ENCODE data around the gene BACH2. TPM values are rescaled to one million over a fixed set of nuclear protein-coding genes. Genes with fewer than 3 reads are reported as not detected.

Gene BACH2
- total RNA-seq, 1 experiment from 2014 or later = 0.77 TPM

DNA sequence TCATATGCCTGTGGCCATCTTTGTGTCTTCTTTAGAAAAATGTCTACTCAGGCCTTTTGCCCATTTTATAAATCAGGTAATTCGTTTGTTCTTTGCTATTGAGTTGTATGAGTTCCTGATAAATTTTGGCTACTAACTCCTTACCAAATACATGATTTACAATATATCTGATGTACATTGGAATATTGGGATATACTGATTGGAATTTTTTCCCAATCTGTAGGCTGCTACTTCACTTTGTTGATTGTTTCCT lies 39.2 kb downstream of the BACH2 start:
- in situ Hi-C loops (cut with HindIII; ENCODE audit: low pct_unique_long_range_greater_than_20kb, low sequenced_read_pairs) = no loop called here
- DNase-seq (ENCODE audit: low read depth, low spot score) = no peak

DNA sequence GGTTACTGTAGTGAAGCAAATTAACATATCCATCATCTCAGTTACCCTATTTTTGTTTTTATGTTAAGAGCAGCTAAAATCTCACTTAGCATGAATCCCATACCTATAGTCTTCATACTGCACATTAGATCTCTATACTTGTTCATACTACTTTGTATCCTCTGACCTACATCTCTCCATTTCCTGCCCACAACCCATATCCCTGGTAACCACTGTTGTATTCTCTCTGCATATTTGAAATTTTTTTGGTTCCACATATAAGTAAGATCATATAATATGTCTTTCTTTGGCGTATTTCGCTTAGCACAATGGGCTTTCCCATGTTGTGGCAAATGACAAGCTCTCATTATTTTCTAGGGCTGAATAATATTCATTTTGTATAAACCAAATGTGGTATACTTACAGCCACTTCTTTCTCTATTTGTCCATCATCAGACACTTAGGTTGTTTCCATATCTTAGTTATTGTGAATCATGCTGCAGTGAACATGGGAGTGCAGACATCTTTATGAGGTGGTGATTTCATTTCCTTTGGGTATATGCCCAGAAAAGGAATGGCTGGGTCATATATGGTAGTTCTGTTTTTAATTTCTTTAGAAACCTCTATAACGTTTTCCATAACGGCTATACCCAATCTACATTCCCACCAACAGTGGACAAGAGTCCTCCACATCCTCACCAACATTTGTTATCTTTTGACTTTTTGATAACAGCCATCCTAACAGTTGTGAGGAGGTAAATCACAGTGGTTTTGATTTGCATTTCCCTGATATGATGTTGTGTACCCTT lies 39.8 kb downstream of the BACH2 start:
- no peak for DNase-seq (ENCODE audit: low read depth, low spot score)
- in situ Hi-C loops (cut with HindIII; ENCODE audit: low pct_unique_long_range_greater_than_20kb, low sequenced_read_pairs) = no loop called here

DNA sequence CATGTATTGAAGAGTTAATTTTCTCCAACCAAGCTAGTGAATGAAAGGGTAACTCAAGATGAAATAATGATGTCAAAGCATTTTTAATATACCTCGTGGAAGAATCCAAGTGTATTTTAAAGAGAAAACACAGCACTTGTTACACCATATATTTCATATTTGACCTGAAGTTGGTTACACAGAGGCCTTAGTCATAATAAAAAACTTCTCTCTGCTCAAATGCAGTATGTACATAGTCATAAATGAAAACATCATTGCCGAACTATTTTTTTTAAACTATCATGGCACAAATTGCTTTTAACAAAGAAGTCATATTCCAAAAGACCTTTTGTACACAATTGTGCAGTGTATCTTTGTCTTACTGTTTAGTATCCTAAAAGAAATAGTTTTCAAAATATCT lies 43.0 kb downstream of the BACH2 start:
- in situ Hi-C loops (cut with HindIII; ENCODE audit: low pct_unique_long_range_greater_than_20kb, low sequenced_read_pairs) = no loop called here

DNA sequence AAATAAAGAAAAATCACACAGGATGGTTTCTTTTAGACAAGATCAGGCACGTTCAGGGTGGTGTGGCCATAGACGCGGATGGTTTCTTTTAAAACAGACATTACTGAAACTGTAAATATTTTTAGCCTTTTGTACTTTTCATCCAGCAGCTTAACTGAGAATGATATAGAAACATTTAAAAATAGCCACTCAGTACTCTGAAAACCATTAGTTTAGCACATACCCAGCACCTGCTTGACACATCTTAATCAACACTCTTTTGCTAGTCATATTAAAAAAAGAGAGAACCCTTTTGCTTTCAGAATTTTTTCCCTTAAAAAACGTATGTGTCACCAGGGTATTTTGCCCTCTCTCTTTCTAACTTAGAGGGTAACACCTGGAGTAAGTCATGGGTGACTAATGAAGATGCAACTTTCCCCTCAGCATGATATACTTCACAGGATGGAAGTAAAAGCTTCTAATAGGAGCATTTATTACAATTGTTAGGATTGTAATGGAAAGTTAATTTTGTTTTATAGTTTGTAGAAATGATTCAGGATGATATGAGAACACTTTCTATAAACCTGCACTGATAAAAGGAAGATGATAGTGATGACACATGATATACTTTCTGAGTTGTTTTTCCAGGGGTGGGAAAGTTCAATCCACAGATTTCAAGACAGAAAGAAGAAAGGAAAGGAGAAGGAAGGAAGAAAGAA lies 45.2 kb downstream of the BACH2 start:
- in situ Hi-C loops (cut with HindIII; ENCODE audit: low pct_unique_long_range_greater_than_20kb, low sequenced_read_pairs) = no loop called here
- DNase-seq (ENCODE audit: low read depth, low spot score) = no peak

More for the DNA sequence above, 43.0 kb downstream of the BACH2 start:
- no peak for DNase-seq (ENCODE audit: low read depth, low spot score)

DNA sequence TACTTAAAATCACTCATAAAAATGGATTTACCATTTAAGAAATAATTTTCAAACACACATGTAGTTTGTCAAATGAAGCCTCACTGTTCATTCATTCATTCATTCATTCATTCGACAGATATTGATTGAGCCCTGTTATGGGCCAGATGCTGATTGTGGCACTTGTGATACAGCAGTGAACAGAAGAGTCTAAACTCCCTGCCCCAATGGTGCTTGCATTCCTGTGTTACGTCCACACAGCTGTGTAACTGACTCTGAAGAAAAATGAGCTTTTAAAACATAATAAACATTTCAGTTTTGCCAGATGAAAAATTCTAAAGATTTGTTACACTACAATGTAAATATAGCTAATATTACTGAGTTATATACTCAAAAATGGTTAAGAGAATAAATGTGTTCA lies 46.2 kb downstream of the BACH2 start:
- no peak for DNase-seq (ENCODE audit: low read depth, low spot score)
- in situ Hi-C loops (cut with HindIII; ENCODE audit: low pct_unique_long_range_greater_than_20kb, low sequenced_read_pairs) = no loop called here

DNA sequence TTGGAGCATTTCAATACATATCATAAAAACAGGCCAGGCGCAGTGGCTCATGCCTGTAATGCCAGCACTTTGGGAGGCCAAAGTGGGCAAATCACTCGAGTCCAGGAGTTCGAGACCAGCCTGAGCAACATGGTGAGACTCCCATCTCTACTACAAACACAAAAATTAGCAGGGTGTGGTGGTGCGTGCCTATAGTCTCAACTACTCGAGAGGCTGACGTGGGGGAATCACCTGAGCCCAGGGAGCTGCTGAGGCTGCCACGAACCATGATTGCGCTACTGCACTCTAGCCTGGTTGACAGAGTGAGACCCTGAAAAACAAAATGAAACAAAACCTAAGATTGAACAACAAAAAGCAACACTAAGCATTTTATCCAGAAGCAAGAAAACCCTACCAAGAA lies 47.2 kb downstream of the BACH2 start:
- in situ Hi-C loops (cut with HindIII; ENCODE audit: low pct_unique_long_range_greater_than_20kb, low sequenced_read_pairs) = no loop called here

DNA sequence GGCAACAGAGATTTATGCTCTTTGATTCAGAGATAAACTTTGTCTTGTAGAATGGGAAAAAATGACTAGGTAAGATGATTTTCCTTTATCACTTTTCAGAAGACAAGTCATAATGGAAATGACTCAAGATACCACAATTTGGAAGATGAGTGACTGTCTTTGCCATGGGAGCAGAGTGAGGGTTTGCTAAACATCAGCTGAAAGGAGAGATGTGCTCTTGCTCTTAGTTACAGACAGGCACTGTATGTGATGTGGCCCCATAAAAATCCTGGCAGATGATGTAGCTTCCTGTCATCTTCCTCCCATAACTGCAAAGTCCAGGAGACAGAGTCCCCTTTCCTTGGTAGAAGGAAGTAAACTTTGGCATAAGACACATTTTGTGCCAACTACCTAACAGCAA lies 47.6 kb downstream of the BACH2 start:
- peak; percentile 6 for DNase-seq (ENCODE audit: low read depth, low spot score)
- in situ Hi-C loops (cut with HindIII; ENCODE audit: low pct_unique_long_range_greater_than_20kb, low sequenced_read_pairs) = no loop called here

More for the DNA sequence above, 47.2 kb downstream of the BACH2 start:
- DNase-seq (ENCODE audit: low read depth, low spot score) = no peak

DNA sequence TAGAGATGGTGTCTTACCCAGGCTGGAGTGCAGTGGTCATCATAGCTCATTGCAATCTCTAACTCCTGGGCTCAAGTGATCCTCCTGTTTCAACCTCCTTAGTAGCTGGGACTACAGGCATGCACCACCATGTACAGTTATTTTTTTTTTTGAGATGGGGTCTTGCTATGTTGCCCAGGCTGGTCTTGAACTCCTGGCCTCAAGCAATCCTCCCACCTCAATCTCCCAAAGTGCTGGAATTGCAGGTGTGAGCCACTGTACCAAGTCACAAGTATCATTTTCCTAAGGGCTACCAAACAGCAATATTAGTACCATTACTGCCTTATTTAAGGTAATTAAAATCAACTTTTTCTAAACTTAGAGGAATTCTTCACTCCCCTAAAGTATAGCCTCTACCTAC lies 49.4 kb downstream of the BACH2 start:
- in situ Hi-C loops (cut with HindIII; ENCODE audit: low pct_unique_long_range_greater_than_20kb, low sequenced_read_pairs) = no loop called here
- no peak for DNase-seq (ENCODE audit: low read depth, low spot score)

DNA sequence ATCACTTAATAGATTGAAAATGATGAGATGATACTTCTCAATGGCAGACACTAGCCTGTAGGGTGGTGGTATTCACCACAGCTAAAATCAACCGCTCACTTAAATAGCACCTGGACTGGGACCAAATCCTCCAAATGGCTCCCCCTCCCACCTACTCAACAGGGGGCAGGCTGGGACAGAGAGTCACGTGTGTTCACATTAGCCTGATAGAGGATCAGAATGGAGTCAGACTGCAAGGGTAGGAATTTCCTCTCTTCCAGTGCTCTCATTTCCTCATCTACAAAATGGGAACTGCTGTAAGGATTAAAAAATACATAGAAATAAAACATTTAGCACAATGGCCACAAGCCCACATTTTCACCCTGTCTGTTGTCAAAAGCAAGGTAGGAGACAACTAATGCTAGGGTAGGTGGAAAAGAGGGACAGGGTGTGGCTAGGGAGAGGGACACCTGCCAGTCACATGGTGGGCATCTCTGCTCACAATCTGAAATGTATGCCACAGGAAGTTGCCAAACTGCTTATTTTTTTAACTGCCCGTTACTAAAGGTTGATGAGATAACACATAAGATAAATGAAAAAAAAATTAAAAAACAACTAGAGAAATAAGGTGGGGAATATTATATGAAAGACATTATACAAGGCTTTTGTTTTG lies 55.3 kb downstream of the BACH2 start:
- DNase-seq (ENCODE audit: low read depth, low spot score) = no peak
- in situ Hi-C loops (cut with HindIII; ENCODE audit: low pct_unique_long_range_greater_than_20kb, low sequenced_read_pairs) = no loop called here

DNA sequence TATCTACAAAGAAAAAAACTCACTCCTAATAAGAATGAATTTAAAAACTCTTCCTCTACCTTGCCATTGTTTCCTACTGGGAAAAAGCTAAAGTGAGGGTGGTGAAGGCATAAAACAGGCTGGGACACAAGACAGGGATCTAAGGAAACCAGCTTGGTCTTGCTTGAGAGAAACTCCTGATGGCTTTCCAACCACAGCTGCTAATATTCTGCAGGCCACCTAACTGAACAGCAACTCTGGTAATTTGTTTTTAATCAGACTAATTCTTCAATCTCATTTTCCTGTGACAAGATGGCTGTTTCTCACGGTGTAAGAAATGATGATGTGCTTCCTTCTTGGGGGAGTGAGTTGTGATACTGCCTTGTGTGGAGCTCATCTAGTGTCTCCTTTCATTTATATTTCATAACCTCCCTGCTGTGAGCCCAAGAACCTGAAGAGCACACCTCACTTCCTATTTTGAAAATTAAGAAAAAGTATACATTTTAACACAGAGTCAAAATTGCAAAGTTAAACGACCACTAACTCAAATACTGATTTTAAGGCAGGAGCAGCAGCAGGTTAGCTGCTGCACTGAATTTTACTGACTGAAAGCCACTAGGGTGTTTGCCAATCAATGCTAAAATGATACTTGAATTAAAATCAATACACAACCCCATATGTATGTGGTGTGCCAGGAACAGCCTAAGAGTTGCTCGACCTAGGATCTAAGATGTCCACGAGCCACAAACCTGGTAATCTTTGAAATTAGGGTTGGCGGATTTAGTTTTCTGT lies 58.0 kb downstream of the BACH2 start:
- DNase-seq (ENCODE audit: low read depth, low spot score) = no peak
- in situ Hi-C loops (cut with HindIII; ENCODE audit: low pct_unique_long_range_greater_than_20kb, low sequenced_read_pairs) = no loop called here

DNA sequence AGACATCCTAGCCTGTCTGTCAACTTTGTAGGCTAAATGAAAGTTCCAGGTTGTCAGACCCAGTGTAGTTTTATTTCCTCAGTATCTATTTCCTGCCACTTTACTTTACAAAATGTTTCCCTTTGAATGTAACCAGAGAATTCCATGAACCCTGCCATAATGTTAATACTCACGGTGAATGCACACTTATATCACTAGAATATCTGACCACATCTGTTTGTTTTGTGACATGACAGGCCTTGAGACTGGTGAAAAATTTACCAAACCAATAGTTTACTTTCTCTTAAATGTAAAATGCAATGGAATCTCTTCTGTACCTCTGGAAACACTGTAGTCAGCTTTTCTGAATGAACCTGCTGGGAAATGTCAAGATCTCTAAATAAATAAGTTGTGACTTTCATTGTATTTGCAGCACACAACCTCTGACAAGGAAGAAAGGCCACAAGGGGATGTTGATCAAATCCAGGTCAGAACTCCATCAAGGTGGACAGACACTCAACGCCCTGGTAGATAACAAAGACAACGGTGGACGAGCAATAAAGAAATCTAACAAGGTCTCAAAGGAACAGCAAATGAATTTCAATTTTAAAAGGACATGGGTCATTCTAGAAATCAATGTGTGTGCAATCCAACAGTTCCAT lies 59.2 kb downstream of the BACH2 start:
- no peak for DNase-seq (ENCODE audit: low read depth, low spot score)
- in situ Hi-C loops (cut with HindIII; ENCODE audit: low pct_unique_long_range_greater_than_20kb, low sequenced_read_pairs) = no loop called here

DNA sequence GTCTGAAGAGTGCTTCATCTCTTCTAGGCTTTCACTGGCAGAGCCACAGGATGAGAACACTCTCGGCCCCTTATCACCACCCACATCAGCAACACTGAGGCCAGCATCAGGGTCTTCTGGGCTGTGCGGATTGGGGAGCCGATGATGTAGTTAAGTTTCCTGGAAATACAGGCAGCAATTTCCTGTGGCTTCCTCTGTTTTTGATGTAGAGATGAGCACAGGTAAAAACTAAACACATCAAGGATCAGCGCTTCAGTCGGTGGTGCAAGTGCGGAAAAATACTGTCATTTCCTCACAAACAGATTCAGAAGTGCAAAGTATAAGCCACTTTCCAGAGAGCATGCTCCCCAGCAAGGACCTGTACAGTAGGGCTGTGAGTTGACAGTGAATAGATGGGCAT lies 62.6 kb downstream of the BACH2 start:
- in situ Hi-C loops (cut with HindIII; ENCODE audit: low pct_unique_long_range_greater_than_20kb, low sequenced_read_pairs) = no loop called here
- DNase-seq (ENCODE audit: low read depth, low spot score) = no peak

DNA sequence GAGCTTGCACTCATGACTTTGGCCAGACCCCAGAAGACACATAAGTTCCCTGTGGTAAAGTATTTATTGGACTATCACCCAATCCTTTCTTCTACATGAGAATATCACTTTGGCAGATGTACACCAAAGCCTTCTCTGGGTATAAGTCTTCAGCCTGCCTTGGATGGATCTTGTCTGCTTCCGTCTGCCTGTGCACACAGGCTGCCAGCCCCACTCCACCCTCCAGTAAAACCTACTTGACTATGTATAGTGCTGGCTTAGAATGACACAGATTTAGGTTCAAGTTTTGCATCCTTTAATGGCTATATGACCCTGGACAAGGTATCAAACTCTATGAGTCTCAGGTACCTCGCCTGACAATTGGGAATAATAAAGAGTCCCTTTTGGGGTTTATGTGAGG lies 63.4 kb downstream of the BACH2 start:
- in situ Hi-C loops (cut with HindIII; ENCODE audit: low pct_unique_long_range_greater_than_20kb, low sequenced_read_pairs) = no loop called here

DNA sequence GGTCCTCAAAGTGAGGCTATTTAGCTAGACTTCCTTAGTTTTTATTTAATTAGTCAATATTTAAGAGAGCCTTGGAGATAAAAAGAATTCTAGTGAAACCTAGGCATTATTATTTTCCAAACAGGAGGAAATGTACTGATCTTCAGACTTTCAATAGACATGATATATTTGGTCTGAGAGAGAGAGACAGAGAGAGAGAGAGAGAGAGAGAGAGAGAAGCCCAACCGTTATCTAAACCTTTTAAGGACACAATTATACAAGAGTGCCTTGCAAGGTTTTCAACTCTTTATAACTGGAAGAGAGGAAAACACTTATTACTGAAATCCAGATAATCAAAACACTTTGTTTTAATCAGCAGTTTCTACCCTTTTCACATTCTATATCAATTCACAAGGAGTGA lies 64.8 kb downstream of the BACH2 start:
- no peak for DNase-seq (ENCODE audit: low read depth, low spot score)
- in situ Hi-C loops (cut with HindIII; ENCODE audit: low pct_unique_long_range_greater_than_20kb, low sequenced_read_pairs) = no loop called here

More for the DNA sequence above, 63.4 kb downstream of the BACH2 start:
- DNase-seq (ENCODE audit: low read depth, low spot score) = no peak

DNA sequence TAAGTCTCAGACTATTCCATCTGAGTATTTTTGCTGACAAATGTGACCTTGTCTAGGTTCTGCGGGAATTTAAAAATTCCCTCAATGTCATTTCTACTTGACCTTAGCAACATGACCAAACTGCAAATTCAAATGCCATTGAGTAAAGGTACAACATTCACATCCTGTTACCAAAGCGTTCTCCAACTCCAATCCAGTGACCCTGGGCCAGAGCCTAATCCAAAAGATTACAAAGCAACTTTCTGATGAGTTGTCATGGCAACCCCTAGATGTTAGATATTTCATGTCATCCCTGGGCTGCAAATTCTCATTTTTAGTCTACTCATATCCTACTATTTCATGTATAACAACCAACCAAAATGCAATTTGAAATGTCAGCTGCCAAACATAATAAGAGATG lies 65.3 kb downstream of the BACH2 start:
- no peak for DNase-seq (ENCODE audit: low read depth, low spot score)
- in situ Hi-C loops (cut with HindIII; ENCODE audit: low pct_unique_long_range_greater_than_20kb, low sequenced_read_pairs) = no loop called here

DNA sequence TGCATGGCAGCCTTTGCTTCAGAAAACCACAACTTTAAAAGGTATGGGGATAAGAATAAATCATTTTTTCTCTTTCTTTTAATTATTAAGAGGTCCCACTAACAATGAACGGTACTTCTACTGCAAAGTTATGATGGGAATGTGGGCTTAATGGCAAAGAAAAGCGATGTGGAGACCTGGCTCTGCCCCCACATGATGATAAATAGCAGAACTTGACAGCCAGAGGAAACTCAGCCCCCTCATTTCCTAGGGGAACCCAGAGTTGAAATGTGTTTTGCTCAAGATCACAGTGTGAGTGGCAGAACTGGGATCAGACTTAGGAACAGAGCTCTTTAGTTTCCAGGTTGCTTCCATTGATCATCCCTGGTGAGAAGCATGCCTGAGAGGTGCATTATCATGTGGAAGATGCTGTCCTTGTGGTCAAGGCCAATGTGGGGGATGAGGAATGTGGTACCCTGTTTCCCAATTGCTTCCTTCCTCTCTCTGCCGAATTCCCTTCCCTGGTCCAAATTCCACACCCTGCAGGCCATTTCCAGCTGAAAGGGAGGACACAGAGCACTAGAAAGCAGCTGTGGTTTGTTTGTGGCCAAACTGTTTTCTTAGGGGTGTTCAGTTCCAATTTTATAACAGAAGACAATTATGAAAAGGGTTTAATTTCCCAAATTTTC lies 66.0 kb downstream of the BACH2 start:
- in situ Hi-C loops (cut with HindIII; ENCODE audit: low pct_unique_long_range_greater_than_20kb, low sequenced_read_pairs) = no loop called here
- DNase-seq (ENCODE audit: low read depth, low spot score) = no peak

DNA sequence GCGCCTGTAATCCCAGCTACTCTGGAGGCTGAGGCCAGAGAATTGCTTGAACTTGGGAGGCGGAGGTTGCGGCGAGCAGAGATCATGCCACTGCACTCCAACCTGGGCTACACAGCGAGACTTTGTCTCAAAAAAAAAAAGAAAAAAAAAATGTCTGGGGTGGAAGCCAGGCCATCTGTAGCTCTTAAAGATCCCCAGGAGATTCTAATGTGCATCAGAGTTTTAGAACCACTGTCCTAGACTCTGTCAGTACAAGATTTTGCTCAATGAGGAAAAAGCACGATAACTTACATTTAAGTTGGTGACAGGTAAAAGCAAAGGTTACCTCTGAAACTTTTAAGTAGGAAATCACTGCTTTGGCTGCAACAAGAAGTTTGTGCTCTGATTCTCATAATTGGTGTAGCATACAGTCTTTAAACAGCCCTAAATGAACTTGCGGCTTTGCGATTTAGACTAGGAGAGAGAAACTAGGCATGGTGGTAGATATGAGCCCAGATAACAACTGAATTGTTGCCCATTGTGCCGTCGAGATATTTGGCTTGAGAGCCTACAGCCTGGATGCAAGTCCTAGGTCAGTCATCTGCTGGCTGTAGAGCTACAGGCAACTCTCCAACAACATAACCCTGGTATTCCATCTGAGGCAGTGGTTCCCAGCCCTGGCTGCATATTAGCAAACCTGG lies 67.2 kb downstream of the BACH2 start:
- in situ Hi-C loops (cut with HindIII; ENCODE audit: low pct_unique_long_range_greater_than_20kb, low sequenced_read_pairs) = no loop called here
- DNase-seq (ENCODE audit: low read depth, low spot score) = no peak

Measured in SK-MEL-5 (cell line).